ENCODE data around the gene PLEKHO2. TPM values are rescaled to one million over a fixed set of nuclear protein-coding genes. Genes with fewer than 3 reads are reported as not detected.

Gene PLEKHO2
- total RNA-seq, 2 donors from 2014 or later = 4.4 to 13.6 TPM

GRCh38 chr15:64906402-64906801, 64.7 kb downstream of the PLEKHO2 start:
- intact Hi-C loops (cut with DNase I) = loop anchor here (5.0 kb wide), 1 partner anchor 174 kb away; no protein-coding TSS in a partner anchor
- no peak overlapping the region for H3K9ac ChIP-seq (ENCODE audit: low read depth in 2 of 2, low read length in 2 of 2)
- H3K27ac ChIP-seq = no peak overlapping the region
- DNase-seq = no peak
- no peaks in the 10 kb centered on the region for H3K27me3 ChIP-seq
- no peaks in the 10 kb centered on the region for H3K36me3 ChIP-seq
- H3K9me3 ChIP-seq = no peaks in the 10 kb centered on the region
- H3K4me3 ChIP-seq = no peak overlapping the region
- TF ChIP-seq CTCF (IDR thresholded peaks at IDR 0.05) = no peak
- H3K4me1 ChIP-seq = no peaks in the 10 kb centered on the region

- H3K9ac ChIP-seq (ENCODE audit: low read depth in 2 of 2, low read length in 2 of 2) = no peak overlapping the region
- no peak for TF ChIP-seq CTCF (IDR thresholded peaks at IDR 0.05)
- H3K27ac ChIP-seq = no peak overlapping the region
- no peaks in the 10 kb centered on the region for H3K36me3 ChIP-seq
- no peak overlapping the region for H3K4me3 ChIP-seq
- intact Hi-C loops (cut with DNase I) = loop anchor here (5.0 kb wide), 1 partner anchor 176 kb away; no protein-coding TSS in a partner anchor
- H3K4me1 ChIP-seq = no peaks in the 10 kb centered on the region
- H3K9me3 ChIP-seq = no peaks in the 10 kb centered on the region
- H3K27me3 ChIP-seq = no peaks in the 10 kb centered on the region
- DNase-seq = no peak
Observed at GRCh38 chr15:64907991-64908390, 66.3 kb downstream of the PLEKHO2 start.

GRCh38 chr15:64909546-64909945, 67.8 kb downstream of the PLEKHO2 start:
- Histone ChIP-seq H3K9ac (ENCODE audit: low read depth in 2 of 2, low read length in 2 of 2) (no peak overlapping the region), H3K4me1 (no peaks in the 10 kb centered on the region), H3K4me3 (no peak overlapping the region), H3K27me3 (no peaks in the 10 kb centered on the region), H3K36me3 (no peaks in the 10 kb centered on the region), H3K9me3 (no peaks in the 10 kb centered on the region), H3K27ac (no peak overlapping the region)
- no peak for DNase-seq
- TF ChIP-seq CTCF (IDR thresholded peaks at IDR 0.05) = no peak
- intact Hi-C loops (cut with DNase I) = loop anchor here (5.0 kb wide), 1 partner anchor 177 kb away; no protein-coding TSS in a partner anchor

GRCh38 chr15:64911311-64912186, 69.8 kb downstream of the PLEKHO2 start, which contains the start of gene ANKDD1A:
Gene ANKDD1A, plus strand, starts transcription at chr15:64911902. Its CDS starts 29 bp downstream, at chr15:64911931.
- intact Hi-C loops (cut with DNase I) = no loop called here
- no peaks in the 10 kb centered on the region for H3K4me1 ChIP-seq

More at GRCh38 chr15:64911311-64912186, 69.8 kb downstream of the PLEKHO2 start, which contains the start of gene ANKDD1A:
- no peaks in the 10 kb centered on the region for H3K36me3 ChIP-seq
- no peak within 1 kb of the TSS for H3K27ac ChIP-seq
- H3K9me3 ChIP-seq = no peaks in the 10 kb centered on the region
- no peaks in the 10 kb centered on the region for H3K27me3 ChIP-seq
- TF ChIP-seq CTCF (IDR thresholded peaks at IDR 0.05) = no peak
- DNase-seq = peak; percentile 52
- peak within 1 kb of the TSS; percentile 33 for H3K4me3 ChIP-seq
- H3K9ac ChIP-seq (ENCODE audit: low read depth in 2 of 2, low read length in 2 of 2) = peak within 1 kb of the TSS; percentile 12 to 43

Data from colonic mucosa (tissue), 4 donors.